MV-4-11 (cell line): ENCODE data around the gene BEAN1.
"Not testable (repeated sequence)": the region's sequence is repeated elsewhere in the genome, so short reads cannot be mapped to it uniquely, and the experiment has no call there.

Experiments used
- DNase-seq: peaks from one replicate; lab custom pipeline; 2025; lab: John Stamatoyannopoulos, UW

Gene BEAN1

GRCh38 chr16:66441586-66442375 lies 14.7 kb downstream of the BEAN1 start:
- DNase-seq, result no peak

GRCh38 chr16:66442502-66443268 lies 15.6 kb downstream of the BEAN1 start:
- DNase-seq, result no peak

- no peak for DNase-seq
These were observed 16.2 kb downstream of the BEAN1 start for GRCh38 chr16:66443269-66443652.

GRCh38 chr16:66444049-66444481 lies 17.0 kb downstream of the BEAN1 start:
- DNase-seq, result peak; percentile 5

- DNase-seq, result no peak
These were observed 19.6 kb downstream of the BEAN1 start for GRCh38 chr16:66446737-66447136.

GRCh38 chr16:66447491-66447890 lies 20.4 kb downstream of the BEAN1 start:
- no peak for DNase-seq

GRCh38 chr16:66451548-66451947 lies 24.5 kb downstream of the BEAN1 start:
- no peak for DNase-seq

- DNase-seq, result not testable (repeated sequence)
These were observed 26.1 kb downstream of the BEAN1 start for GRCh38 chr16:66453230-66453629.

GRCh38 chr16:66454751-66455150 lies 27.7 kb downstream of the BEAN1 start:
- DNase-seq, result no peak

GRCh38 chr16:66455970-66456369 lies 28.9 kb downstream of the BEAN1 start:
- DNase-seq, result no peak

GRCh38 chr16:66457888-66458287 lies 30.8 kb downstream of the BEAN1 start:
- no peak for DNase-seq

GRCh38 chr16:66458292-66458691 lies 31.2 kb downstream of the BEAN1 start:
- DNase-seq, result no peak

- DNase-seq, result no peak
These were observed 31.8 kb downstream of the BEAN1 start for GRCh38 chr16:66458853-66459252.

- DNase-seq, result no peak
These were observed 32.8 kb downstream of the BEAN1 start for GRCh38 chr16:66459878-66460277.

GRCh38 chr16:66460703-66461102 lies 33.6 kb downstream of the BEAN1 start:
- no peak for DNase-seq

- DNase-seq, result no peak
These were observed 35.8 kb downstream of the BEAN1 start for GRCh38 chr16:66462912-66463311.

- DNase-seq, result not testable (repeated sequence)
These were observed 38.9 kb downstream of the BEAN1 start for GRCh38 chr16:66465946-66466345.

GRCh38 chr16:66466636-66467035 lies 39.5 kb downstream of the BEAN1 start:
- DNase-seq, result not testable (repeated sequence)

GRCh38 chr16:66467611-66468010 lies 40.5 kb downstream of the BEAN1 start:
- DNase-seq, result no peak

- no peak for DNase-seq
These were observed 41.3 kb downstream of the BEAN1 start for GRCh38 chr16:66468321-66468965.

- DNase-seq, result no peak
These were observed 42.3 kb downstream of the BEAN1 start for GRCh38 chr16:66469291-66469946.

- DNase-seq, result no peak
These were observed 43.0 kb downstream of the BEAN1 start for GRCh38 chr16:66469947-66470546.
